ENCODE data around the gene C14orf180. TPM values are rescaled to one million over a fixed set of nuclear protein-coding genes. Genes with fewer than 3 reads are reported as not detected.

Gene C14orf180
- total and polyA plus RNA-seq, 3 donors from 2014 or later: 0.16 to 0.86 TPM; not detected in 1

DNA sequence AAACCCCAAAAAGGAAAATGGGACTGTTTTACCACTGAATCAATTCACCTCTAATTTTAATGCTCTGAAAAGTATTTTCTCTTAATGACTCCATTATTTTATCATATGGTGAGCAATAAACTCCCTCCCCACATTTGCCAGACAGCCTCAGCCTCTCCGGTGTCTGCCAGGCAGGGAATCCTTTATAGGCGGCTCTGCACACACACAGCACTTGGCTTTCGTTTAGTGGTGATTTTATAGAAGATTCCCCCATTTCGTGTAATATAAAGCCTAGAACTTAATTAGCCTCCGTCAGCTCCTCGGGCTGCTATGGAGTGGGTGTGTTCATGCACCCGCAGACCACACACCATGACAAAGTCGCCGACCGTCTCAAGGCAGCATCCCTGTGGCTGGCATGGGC lies 10.1 kb upstream of the C14orf180 start:
- Histone ChIP-seq H3K4me3 (no peak overlapping the region), H3K9me3 (no peaks in the 10 kb centered on the region), H3K27ac (no peak overlapping the region), H3K36me3 (ENCODE audit: low read depth, missing control alignments) (no peaks in the 10 kb centered on the region), H3K4me1 (no peaks in the 10 kb centered on the region), H3K27me3 (no peaks in the 10 kb centered on the region)
- no peak for DNase-seq
- intact Hi-C loops (cut with DNase I; ENCODE audit: low total_unique reads): no loop called here
- WGBS, 2 donors: 55 to 67% methylated on average over 9 to 10 of the region's 10 CpGs
- no peak for TF ChIP-seq POLR2A (IDR thresholded peaks at IDR 0.05)
- no peak for TF ChIP-seq CTCF (IDR thresholded peaks at IDR 0.05)

DNA sequence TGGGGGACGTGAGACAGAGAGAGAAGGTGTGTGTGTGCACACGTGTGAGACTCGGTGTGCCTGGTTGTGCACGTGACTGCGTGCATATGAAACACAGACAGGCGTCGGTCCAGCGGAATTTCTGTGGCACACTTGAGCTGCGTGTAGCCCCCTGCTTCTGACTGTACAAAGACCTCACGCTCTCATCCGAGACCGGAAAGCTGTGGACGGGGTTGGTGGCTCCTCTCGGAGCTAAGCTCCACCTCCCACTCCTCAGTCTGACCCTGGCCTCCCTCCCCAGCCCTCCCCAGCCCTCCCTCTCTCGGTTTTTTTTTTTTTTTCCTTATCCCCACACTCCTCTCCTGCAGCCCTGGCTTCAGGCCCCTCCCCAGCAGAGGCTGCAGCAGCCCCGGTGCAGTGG lies 8.3 kb upstream of the C14orf180 start:
- DNase-seq: no peak
- 82% methylated on average over 7 to 16 of the region's 16 CpGs for WGBS, 2 donors
- Histone ChIP-seq H3K9me3 (no peaks in the 10 kb centered on the region), H3K4me1 (no peaks in the 10 kb centered on the region), H3K27ac (no peak overlapping the region), H3K4me3 (no peak overlapping the region), H3K36me3 (ENCODE audit: low read depth, missing control alignments) (no peaks in the 10 kb centered on the region), H3K27me3 (no peaks in the 10 kb centered on the region)
- TF ChIP-seq CTCF (IDR thresholded peaks at IDR 0.05) (no peak), POLR2A (IDR thresholded peaks at IDR 0.05) (no peak)
- intact Hi-C loops (cut with DNase I; ENCODE audit: low total_unique reads): no loop called here

DNA sequence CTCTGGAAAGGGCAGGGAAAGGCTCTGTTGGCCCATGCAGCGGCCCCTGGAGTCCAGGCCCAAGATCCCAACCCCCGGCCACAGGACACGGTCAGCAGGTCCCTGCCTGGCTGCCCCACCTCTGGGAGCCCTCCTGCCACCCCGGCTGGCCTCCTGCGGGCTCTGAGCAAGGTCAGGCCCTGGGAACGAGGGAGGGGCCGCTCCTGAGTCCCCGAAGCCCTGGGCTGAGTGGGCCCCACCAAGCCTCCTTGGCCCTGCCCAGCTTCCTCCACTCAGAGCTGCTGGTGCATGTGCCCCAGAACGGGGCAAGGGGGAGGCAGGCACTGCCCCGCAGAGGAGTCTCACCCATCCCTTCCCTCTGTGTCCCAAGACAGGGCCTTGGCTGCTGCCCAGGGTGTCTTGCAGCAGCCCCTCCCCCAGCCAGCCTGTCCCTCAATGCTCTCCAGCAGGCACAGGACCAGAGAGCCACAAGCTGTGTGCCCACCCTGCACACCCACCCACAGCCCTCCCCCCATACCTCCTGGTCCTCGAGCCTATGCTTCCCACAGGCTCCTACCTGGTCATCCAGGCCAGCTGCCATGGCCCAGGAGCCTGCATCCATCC lies 7.4 kb upstream of the C14orf180 start:
- Histone ChIP-seq H3K27me3 (no peaks in the 10 kb centered on the region), H3K4me1 (no peaks in the 10 kb centered on the region), H3K36me3 (ENCODE audit: low read depth, missing control alignments) (no peaks in the 10 kb centered on the region), H3K4me3 (no peak overlapping the region), H3K27ac (no peak overlapping the region), H3K9me3 (no peaks in the 10 kb centered on the region)
- WGBS, 2 donors: 81 to 90% methylated on average over 6 to 11 of the region's 11 CpGs
- intact Hi-C loops (cut with DNase I; ENCODE audit: low total_unique reads): no loop called here
- DNase-seq: no peak
- TF ChIP-seq CTCF (IDR thresholded peaks at IDR 0.05): no peak
- no peak for TF ChIP-seq POLR2A (IDR thresholded peaks at IDR 0.05)

GRCh38 chr14:104572668-104573067 lies 6.9 kb upstream of the C14orf180 start:
- DNase-seq: no peak
- no peaks in the 10 kb centered on the region for H3K27me3 ChIP-seq
- TF ChIP-seq CTCF (IDR thresholded peaks at IDR 0.05): no peak
- no peak for TF ChIP-seq POLR2A (IDR thresholded peaks at IDR 0.05)
- H3K36me3 ChIP-seq (ENCODE audit: low read depth, missing control alignments): no peaks in the 10 kb centered on the region
- intact Hi-C loops (cut with DNase I; ENCODE audit: low total_unique reads): no loop called here
- no peaks in the 10 kb centered on the region for H3K9me3 ChIP-seq
- no peak overlapping the region for H3K27ac ChIP-seq
- H3K4me1 ChIP-seq: no peaks in the 10 kb centered on the region
- no peak overlapping the region for H3K4me3 ChIP-seq
- WGBS, 2 donors: 94 to 97% methylated on average over 7 of the region's 7 CpGs

- H3K9me3 ChIP-seq: no peaks in the 10 kb centered on the region
- no peaks in the 10 kb centered on the region for H3K4me1 ChIP-seq
- no peaks in the 10 kb centered on the region for H3K27me3 ChIP-seq
- TF ChIP-seq CTCF (IDR thresholded peaks at IDR 0.05) (no peak), POLR2A (IDR thresholded peaks at IDR 0.05) (no peak)
- DNase-seq: no peak
- intact Hi-C loops (cut with DNase I; ENCODE audit: low total_unique reads): no loop called here
- 53 to 68% methylated on average over 9 of the region's 9 CpGs for WGBS, 2 donors
- H3K4me3 ChIP-seq: no peak overlapping the region
- no peaks in the 10 kb centered on the region for H3K36me3 ChIP-seq (ENCODE audit: low read depth, missing control alignments)
- H3K27ac ChIP-seq: no peak overlapping the region
These were observed 5.6 kb upstream of the C14orf180 start for GRCh38 chr14:104573930-104574329.
